A549 (cell line): ENCODE results near the gene KIF5A. TPM values are rescaled to one million over a fixed set of nuclear protein-coding genes. Genes with fewer than 3 reads are reported as not detected.
"Not testable (repeated sequence)": the region's sequence is repeated elsewhere in the genome, so short reads cannot be mapped to it uniquely, and the experiment has no call there.

Source experiments
- ATAC-seq, 2 experiments: fragments of 200-7000 bp in 1 of 2; fragments of >200 bp in 1 of 2; cut with Nextera tagmentation in 1 of 2; cut with Tn5 transposase in 1 of 2; 3 replicates each; pipeline versions ENCODE4 v1.8.0 to v1.9.1; 2018 to 2020; ENCODE audit warnings: mild to moderate bottlenecking in 1 of 2, moderate library complexity in 1 of 2
- CTCF ChIA-PET: fragments of 300-600 bp; sonication (Branson Sonifier 250); formaldehyde crosslinking; extraction: SDS; loops from one replicate; lab custom pipeline; 2021; ENCODE audit warnings: antibody characterized with exemption, inconsistent platforms; lab: Yijun Ruan, JAX
- POLR2A ChIA-PET: fragments of 350-600 bp; formaldehyde crosslinking; extraction: SDS; loops from one replicate; lab custom pipeline; 2021; ENCODE audit warnings: antibody characterized with exemption, inconsistent platforms; lab: Yijun Ruan, JAX
- DNase-seq, 2 experiments: peaks; one replicate each; pipeline versions ENCODE4 v3.0.0 to v3.0.0-alpha.2; 2011 to 2016; ENCODE audit warnings: low read depth in 1 of 2, low spot score in 1 of 2
- FAIRE-seq: peaks from 2 replicates; lab custom pipeline; 2011; peaks lifted over from hg19 to GRCh38; lab: Jason Lieb, UNC
- H3K27ac ChIP-seq, 2 experiments: fragments of >200 bp; sonication (Bioruptor Twin); formaldehyde crosslinking; 3 replicates each; pipeline ENCODE4 v1.5.1; 2016 to 2017
- H3K4me1 ChIP-seq: fragments of >200 bp; sonication (Bioruptor Twin); formaldehyde crosslinking; 3 replicates; pipeline ENCODE4 v1.6.1; 2016
- H3K4me2 ChIP-seq: fragments of >200 bp; sonication (Bioruptor Twin); formaldehyde crosslinking; 3 replicates; pipeline ENCODE4 v1.6.1; 2016
- H3K4me3 ChIP-seq: fragments of >200 bp; sonication (Bioruptor Twin); formaldehyde crosslinking; 3 replicates; pipeline ENCODE4 v1.5.1; 2016
- H3K9me3 ChIP-seq: fragments of >200 bp; sonication (Bioruptor Twin); formaldehyde crosslinking; 3 replicates; pipeline ENCODE4 v1.6.1; 2016
- ATOH8 ChIP-seq: fragments of 250-450 bp; sonication (Bioruptor Pico); IDR thresholded peaks from 2 replicates; pipeline ENCODE4 v1.5.0; 2020; ENCODE audit warnings: low read depth, mild to moderate bottlenecking, moderate library complexity
- CBX8 ChIP-seq: fragments of 200-600 bp; sonication (generic); IDR thresholded peaks from 2 replicates; pipeline ENCODE4 v1.6.1; 2016
- CEBPB ChIP-seq, 2 experiments: fragments of >200 bp in 1 of 2; sonication (Bioruptor Twin) in 1 of 2; formaldehyde crosslinking in 1 of 2; IDR thresholded peaks; 2 replicates each; pipeline ENCODE4 v1.6.1; 2012 to 2016
- CHD4 ChIP-seq: fragments of 200-600 bp; sonication (generic); IDR thresholded peaks from 2 replicates; pipeline ENCODE4 v1.6.1; 2016; ENCODE audit warnings: antibody characterized with exemption, mild to moderate bottlenecking, borderline replicate concordance
- EP300 ChIP-seq, 2 experiments: fragments of >200 bp; sonication (Bioruptor Twin); formaldehyde crosslinking; IDR thresholded peaks; 2 replicates in 1 of 2; 3 replicates in 1 of 2; pipeline ENCODE4 v1.6.1; 2016 to 2017
- ESRRA ChIP-seq: fragments of 150-350 bp; IDR thresholded peaks from 2 replicates; pipeline ENCODE4 v1.6.1; 2014; ENCODE audit warnings: mild to moderate bottlenecking, low read length, borderline replicate concordance
- GATA3 ChIP-seq: IDR thresholded peaks from 2 replicates; pipeline ENCODE4 v1.6.1; 2012; ENCODE audit warnings: borderline replicate concordance
- HES2 ChIP-seq: fragments of >200 bp; sonication (Bioruptor Twin); formaldehyde crosslinking; IDR thresholded peaks from 2 replicates; pipeline ENCODE4 v1.6.1; 2016
- HOXA7 ChIP-seq: fragments of 250-450 bp; sonication (Bioruptor Pico); IDR thresholded peaks from 2 replicates; pipeline ENCODE4 v1.5.0; 2020; ENCODE audit warnings: mild to moderate bottlenecking, moderate library complexity
- HOXB13 ChIP-seq: fragments of 250-450 bp; sonication (Bioruptor Pico); IDR thresholded peaks from 2 replicates; pipeline ENCODE4 v1.5.0; 2020; ENCODE audit warnings: low read depth, mild to moderate bottlenecking, moderate library complexity
- JUNB ChIP-seq: fragments of >200 bp; sonication (Bioruptor Twin); formaldehyde crosslinking; IDR thresholded peaks from 2 replicates; pipeline ENCODE4 v1.6.1; 2016
- KDM5A ChIP-seq: fragments of 200-600 bp; sonication (generic); IDR thresholded peaks from 2 replicates; pipeline ENCODE4 v1.6.1; 2016; ENCODE audit warnings: antibody characterized with exemption, mild to moderate bottlenecking
- MAFK ChIP-seq: fragments of 450-650 bp; IDR thresholded peaks from 2 replicates; pipeline ENCODE4 v1.6.1; 2014; ENCODE audit not compliant: partially characterized antibody
- MAZ ChIP-seq: fragments of 150-350 bp; IDR thresholded peaks from 2 replicates; pipeline ENCODE4 v1.6.1; 2014; ENCODE audit warnings: antibody characterized with exemption, low read depth, low read length, borderline replicate concordance
- MYC ChIP-seq: IDR thresholded peaks from 2 replicates; pipeline ENCODE4 v1.6.1; 2012; ENCODE audit warnings: mild to moderate bottlenecking, inconsistent platforms, low read length, improper control_type of control experiment, borderline replicate concordance
- NPAS2 ChIP-seq: fragments of 250-450 bp; sonication (Bioruptor Pico); IDR thresholded peaks from 2 replicates; pipeline ENCODE4 v1.8.0; 2022; ENCODE audit warnings: mild to moderate bottlenecking, moderate library complexity, borderline replicate concordance
- PHF8 ChIP-seq: fragments of 200-600 bp; sonication (generic); IDR thresholded peaks from 2 replicates; pipeline ENCODE4 v1.6.1; 2016; ENCODE audit warnings: low read depth, mild to moderate bottlenecking, antibody characterized with exemption, moderate library complexity, borderline replicate concordance
- POLR2AphosphoS2 ChIP-seq: conservative IDR thresholded peaks from 2 replicates; pipeline ENCODE4 v1.6.1; 2012; ENCODE audit warnings: low read length, improper control_type of control experiment, inconsistent platforms
- RARB ChIP-seq: fragments of 250-450 bp; sonication (Bioruptor Pico); IDR thresholded peaks from 2 replicates; pipeline ENCODE4 v1.8.0; 2021; ENCODE audit warnings: mild to moderate bottlenecking, moderate library complexity
- REST ChIP-seq: fragments of 200-600 bp; sonication (generic); IDR thresholded peaks from 2 replicates; pipeline ENCODE4 v1.6.1; 2016; ENCODE audit warnings: antibody characterized with exemption, mild to moderate bottlenecking, moderate library complexity
- SREBF2 ChIP-seq: fragments of 450-650 bp; IDR thresholded peaks from 2 replicates; pipeline ENCODE4 v1.6.1; 2014; ENCODE audit warnings: mild to moderate bottlenecking, moderate library complexity
- USF2 ChIP-seq: fragments of 450-650 bp; IDR thresholded peaks from 2 replicates; pipeline ENCODE4 v1.6.1; 2014; ENCODE audit warnings: antibody characterized with exemption
- ZC3H11A ChIP-seq: fragments of 450-650 bp; IDR thresholded peaks from 2 replicates; pipeline ENCODE4 v1.6.1; 2014; ENCODE audit warnings: antibody characterized with exemption, mild to moderate bottlenecking
- ZNF302 ChIP-seq: fragments of 250-450 bp; sonication (Bioruptor Pico); IDR thresholded peaks from 2 replicates; pipeline ENCODE4 v1.9.0; 2021; ENCODE audit warnings: inconsistent platforms, mild to moderate bottlenecking, moderate library complexity
- WGBS: methylation state at CpG from one replicate; pipeline ENCODE4 v1.1.6; 2017; ENCODE audit errors: missing lambda C conversion rate; 5-methylcytosine and 5-hydroxymethylcytosine counted together
- polyA plus RNA-seq, 4 experiments: library from polyadenylated mRNA; depleted of rRNA in 3 of 4; stranded (reverse); fragments of >200 nt; fragmentation: RNase III in 1 of 4; extraction: RNeasy Plus Mini Kit Qiagen cat#74134 plus additional on column Dnase treatment in 1 of 4; gene quantifications; 2 replicates in 3 of 4; 3 replicates in 1 of 4; pipeline ENCODE4 v1.2.3, GENCODE V29; 2011 to 2017

The KIF5A gene
- polyA plus RNA-seq, 2 of the 4 experiments (the other 2 are of a cell fraction), result 0.61 to 0.89 TPM

- TF ChIP-seq REST (no peak), EP300 (IDR thresholded peaks at IDR 0.05) (no peak), GATA3 (no peak), MAFK (no peak)
Observed at GRCh38 chr12:57586128-57586527, 36.3 kb downstream of the KIF5A start (continued).

- CTCF ChIA-PET, result interaction anchor here (1.2 to 10.0 kb wide), 3 partner anchors 26 to 148 kb away, joined by 3 to 336 read pairs (median 91); partner anchors contain the start of genes ARHGEF25 and DTX3
- DNase-seq (no peak), ATAC-seq (no peak), FAIRE-seq (no peak)
- TF ChIP-seq CEBPB (IDR thresholded peaks at IDR 0.05), result no peak
- no peak for TF ChIP-seq HOXA7
- TF ChIP-seq HES2, result no peak
- TF ChIP-seq KDM5A, result no peak
- WGBS, result 49% methylated on average over 3 of the region's 3 CpGs
- POLR2A ChIA-PET, result no interaction called here
- no peak overlapping the region for H3K27ac ChIP-seq
- H3K9me3 ChIP-seq, result no peaks in the 10 kb centered on the region
- peaks cover 2% of the 10 kb centered on the region for H3K4me1 ChIP-seq
- no peak overlapping the region for H3K4me3 ChIP-seq
- H3K4me2 ChIP-seq, result no peak overlapping the region
Observed at GRCh38 chr12:57586832-57587429, 37.1 kb downstream of the KIF5A start.

- DNase-seq, FAIRE-seq, H3K9me3 ChIP-seq, H3K4me2 ChIP-seq, ATAC-seq, POLR2A ChIA-PET, H3K27ac ChIP-seq, H3K4me3 ChIP-seq: not testable (repeated sequence)
- CTCF ChIA-PET, result interaction anchor here (1.3 to 5.5 kb wide), 3 partner anchors 12 to 146 kb away, joined by 4 to 39 read pairs (median 4); no protein-coding TSS in a partner anchor
- 81% methylated on average over 15 of the region's 15 CpGs for WGBS
- peaks cover 12% of the 10 kb centered on the region for H3K4me1 ChIP-seq
Observed at GRCh38 chr12:57588951-57589610, 39.2 kb downstream of the KIF5A start.

GRCh38 chr12:57590479-57590863, 40.6 kb downstream of the KIF5A start:
- H3K4me1 ChIP-seq, result peaks cover 12% of the 10 kb centered on the region
- ChIA-PET CTCF (interaction anchor here (0.7 to 5.5 kb wide), 3 partner anchors 24 to 145 kb away, joined by 3 to 39 read pairs (median 8); no protein-coding TSS in a partner anchor), POLR2A (interaction anchor here (1.1 to 1.7 kb wide), 2 partner anchors 9 to 32 kb away, joined by 4 read pairs; no protein-coding TSS in a partner anchor)
- 5% methylated on average over 2 of the region's 2 CpGs for WGBS
- ATAC-seq (peak; percentile 9 to 45; a peak in 3 of 6 replicates), FAIRE-seq (no peak), DNase-seq (no peak)
- H3K4me2 ChIP-seq, result peak overlapping the region; percentile 70
- peak overlapping the region; percentile 94 for H3K4me3 ChIP-seq
- no peaks in the 10 kb centered on the region for H3K9me3 ChIP-seq
- H3K27ac ChIP-seq, result peak overlapping the region; percentile 84 to 91
- no peak for TF ChIP-seq HOXB13
- no peak for TF ChIP-seq HOXA7
- no peak for TF ChIP-seq CBX8
- no peak for TF ChIP-seq ZC3H11A
- no peak for TF ChIP-seq PHF8
- no peak for TF ChIP-seq RARB (CRISPR knock-in tag)
- TF ChIP-seq HES2, result no peak
- TF ChIP-seq MYC, result no peak
- no peak for TF ChIP-seq ESRRA
- TF ChIP-seq ZNF302 (CRISPR knock-in tag), result no peak
- no peak for TF ChIP-seq MAFK
- TF ChIP-seq USF2, result no peak
- TF ChIP-seq MAZ, result no peak
- TF ChIP-seq JUNB, result no peak
- no peak for TF ChIP-seq ATOH8 (CRISPR knock-in tag)
- TF ChIP-seq SREBF2, result no peak
- no peak for TF ChIP-seq POLR2AphosphoS2
- TF ChIP-seq NPAS2 (CRISPR knock-in tag), result no peak
- TF ChIP-seq CHD4, result no peak
